Measurements from ENCODE around the gene CEP135. TPM values are rescaled to one million over a fixed set of nuclear protein-coding genes. Genes with fewer than 3 reads are reported as not detected.

The CEP135 gene
- total RNA-seq, 4 donors from 2014 or later = 6.3 to 28.1 (median 9.3) TPM

DNA sequence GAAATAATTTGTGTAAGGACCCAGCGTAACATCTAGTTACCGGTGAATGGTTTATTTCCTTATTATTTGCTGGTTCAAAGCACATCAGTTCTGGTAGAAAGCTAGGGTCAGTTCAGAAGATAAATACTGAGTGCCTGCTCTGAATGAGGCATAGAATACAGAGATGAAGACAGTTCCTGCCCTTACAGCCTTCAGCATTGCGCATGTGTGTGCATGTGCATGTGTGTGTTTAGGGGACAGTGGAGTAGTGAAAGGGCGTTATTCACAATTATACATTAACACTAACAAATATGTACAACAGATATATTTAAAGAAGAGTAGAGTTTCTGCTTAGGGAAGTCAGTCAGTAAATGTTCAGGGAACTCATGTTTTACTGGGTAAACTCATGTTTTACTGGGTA is 29.1 kb downstream of the CEP135 start:
- H3K4me3 ChIP-seq = no peak overlapping the region
- H3K27ac ChIP-seq = no peak overlapping the region
- H3K4me1 ChIP-seq = no peaks in the 10 kb centered on the region
- no peak for DNase-seq
- peaks cover 0 to 37% (median 0%) of the 10 kb centered on the region in 3 donors for H3K36me3 ChIP-seq
- H3K27me3 ChIP-seq = no peaks in the 10 kb centered on the region
- no peak for TF ChIP-seq POLR2A (IDR thresholded peaks at IDR 0.05)
- TF ChIP-seq, protein P1, sequence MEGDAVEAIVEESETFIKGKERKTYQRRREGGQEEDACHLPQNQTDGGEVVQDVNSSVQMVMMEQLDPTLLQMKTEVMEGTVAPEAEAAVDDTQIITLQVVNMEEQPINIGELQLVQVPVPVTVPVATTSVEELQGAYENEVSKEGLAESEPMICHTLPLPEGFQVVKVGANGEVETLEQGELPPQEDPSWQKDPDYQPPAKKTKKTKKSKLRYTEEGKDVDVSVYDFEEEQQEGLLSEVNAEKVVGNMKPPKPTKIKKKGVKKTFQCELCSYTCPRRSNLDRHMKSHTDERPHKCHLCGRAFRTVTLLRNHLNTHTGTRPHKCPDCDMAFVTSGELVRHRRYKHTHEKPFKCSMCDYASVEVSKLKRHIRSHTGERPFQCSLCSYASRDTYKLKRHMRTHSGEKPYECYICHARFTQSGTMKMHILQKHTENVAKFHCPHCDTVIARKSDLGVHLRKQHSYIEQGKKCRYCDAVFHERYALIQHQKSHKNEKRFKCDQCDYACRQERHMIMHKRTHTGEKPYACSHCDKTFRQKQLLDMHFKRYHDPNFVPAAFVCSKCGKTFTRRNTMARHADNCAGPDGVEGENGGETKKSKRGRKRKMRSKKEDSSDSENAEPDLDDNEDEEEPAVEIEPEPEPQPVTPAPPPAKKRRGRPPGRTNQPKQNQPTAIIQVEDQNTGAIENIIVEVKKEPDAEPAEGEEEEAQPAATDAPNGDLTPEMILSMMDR (IDR thresholded peaks at IDR 0.05) = no peak
- H3K9me3 ChIP-seq = no peaks in the 10 kb centered on the region

DNA sequence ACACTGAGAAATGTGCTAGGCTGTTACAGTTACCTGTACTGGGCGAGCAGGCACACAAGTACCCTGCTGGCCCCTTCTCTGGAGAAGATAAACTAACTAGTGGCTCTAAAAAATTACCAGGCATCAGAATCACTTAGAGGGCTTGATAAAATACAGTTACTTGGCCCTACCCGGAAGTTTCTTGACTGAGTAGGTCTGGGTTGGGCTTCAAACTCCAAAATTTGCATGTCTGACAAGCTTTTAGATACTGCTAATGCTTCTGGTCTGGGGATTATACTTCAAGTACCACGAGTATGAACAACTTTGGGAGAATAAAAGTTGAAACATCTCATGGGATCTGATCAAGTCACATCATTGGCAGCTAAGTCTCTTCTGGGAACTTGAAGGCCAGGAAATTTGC is 30.8 kb downstream of the CEP135 start:
- Histone ChIP-seq H3K4me1 (no peaks in the 10 kb centered on the region), H3K27me3 (no peaks in the 10 kb centered on the region), H3K4me3 (no peak overlapping the region), H3K27ac (no peak overlapping the region), H3K9me3 (no peaks in the 10 kb centered on the region), H3K36me3 (peaks cover 0 to 27% (median 0%) of the 10 kb centered on the region in 3 donors)
- TF ChIP-seq, protein P1 (IDR thresholded peaks at IDR 0.05) = no peak
- no peak for TF ChIP-seq POLR2A (IDR thresholded peaks at IDR 0.05)
- DNase-seq = no peak

DNA sequence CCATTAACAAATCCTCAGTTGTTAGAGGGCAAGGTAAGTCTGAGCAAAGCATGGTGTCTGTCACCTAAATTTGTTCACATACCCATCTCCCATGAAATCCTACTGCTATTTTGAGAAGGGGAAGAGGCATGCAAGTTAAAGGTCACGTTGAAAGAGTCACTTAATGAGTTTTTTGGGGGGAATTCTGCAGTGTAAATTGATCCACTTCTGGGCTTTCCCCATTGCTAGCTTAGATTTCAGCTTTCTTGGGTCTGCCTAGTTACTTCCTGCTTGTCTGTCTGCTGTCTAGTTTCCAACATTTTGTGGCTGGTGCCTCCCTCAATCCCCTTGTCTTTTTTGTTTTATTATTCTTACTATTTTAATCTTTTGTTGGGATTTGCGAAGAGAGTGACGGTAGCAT is 32.0 kb downstream of the CEP135 start:
- Histone ChIP-seq H3K36me3 (peaks cover 0 to 24% (median 0%) of the 10 kb centered on the region in 3 donors), H3K4me3 (no peak overlapping the region), H3K27me3 (no peaks in the 10 kb centered on the region), H3K4me1 (no peaks in the 10 kb centered on the region), H3K27ac (no peak overlapping the region), H3K9me3 (no peaks in the 10 kb centered on the region)
- no peak for DNase-seq
- TF ChIP-seq, protein P1 (IDR thresholded peaks at IDR 0.05) = no peak
- TF ChIP-seq POLR2A (IDR thresholded peaks at IDR 0.05) = no peak

DNA sequence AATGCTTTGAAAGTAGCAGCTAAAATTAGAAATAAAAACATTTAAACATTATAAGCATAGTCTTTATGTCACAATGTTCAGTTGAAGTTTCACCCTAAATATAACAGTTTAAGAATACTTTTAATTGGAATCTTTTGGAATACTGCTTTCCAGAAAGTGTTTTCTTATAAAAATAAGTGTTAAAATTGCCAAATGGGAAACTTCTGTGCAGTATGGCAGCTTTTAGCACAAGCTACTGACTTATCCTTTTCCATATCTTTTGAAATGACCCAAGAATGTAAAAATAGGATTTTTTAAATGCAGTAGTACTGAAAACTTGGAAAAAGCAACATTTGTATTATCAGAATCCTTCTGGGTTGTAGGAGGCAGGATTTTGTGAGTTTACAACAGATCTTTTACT is 34.2 kb downstream of the CEP135 start:
- TF ChIP-seq, protein P1 (IDR thresholded peaks at IDR 0.05) = no peak
- TF ChIP-seq POLR2A (IDR thresholded peaks at IDR 0.05) = no peak
- no peaks in the 10 kb centered on the region for H3K4me1 ChIP-seq
- H3K9me3 ChIP-seq = no peaks in the 10 kb centered on the region
- no peak overlapping the region for H3K4me3 ChIP-seq
- H3K36me3 ChIP-seq = peaks cover 0 to 38% (median 0%) of the 10 kb centered on the region in 3 donors
- no peaks in the 10 kb centered on the region for H3K27me3 ChIP-seq
- no peak for DNase-seq
- no peak overlapping the region for H3K27ac ChIP-seq

DNA sequence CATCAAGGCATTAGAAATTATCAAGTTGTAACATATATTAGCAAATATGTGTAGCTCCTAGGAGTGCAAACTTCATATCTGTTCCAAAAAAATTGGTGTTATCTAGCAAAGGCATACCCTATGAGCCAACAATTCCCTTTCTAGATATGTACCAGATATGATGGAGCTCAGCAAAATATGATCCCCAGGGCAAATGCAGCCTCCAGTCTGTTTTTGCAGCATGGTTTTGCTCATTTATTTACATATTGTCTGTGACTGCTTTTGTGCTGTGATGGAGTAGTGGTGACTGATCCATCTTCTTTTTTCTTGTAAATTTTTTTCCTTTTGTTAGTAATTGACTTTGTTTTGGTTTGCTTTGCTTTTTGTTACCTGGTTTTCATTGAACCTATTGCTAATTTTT is 41.0 kb downstream of the CEP135 start:
- Histone ChIP-seq H3K27ac (no peak overlapping the region), H3K4me3 (no peak overlapping the region), H3K9me3 (no peaks in the 10 kb centered on the region), H3K36me3 (peaks cover 0 to 20% (median 0%) of the 10 kb centered on the region in 3 donors), H3K4me1 (no peaks in the 10 kb centered on the region), H3K27me3 (no peaks in the 10 kb centered on the region)
- no peak for DNase-seq
- TF ChIP-seq, protein P1 (IDR thresholded peaks at IDR 0.05) = no peak

Measured in Peyer's patch (tissue), 4 donors.